ENCODE data around the gene TNFAIP8L1.

GRCh38 chr19:4606921-4607678, 32.2 kb upstream of the TNFAIP8L1 start:
- no peak for TF ChIP-seq CTCF (IDR thresholded peaks at IDR 0.05)
- TF ChIP-seq POLR2A (IDR thresholded peaks at IDR 0.05): no peak

All from thyroid gland (tissue), 4 donors.